ENCODE results near the gene ILRUN.

DNA sequence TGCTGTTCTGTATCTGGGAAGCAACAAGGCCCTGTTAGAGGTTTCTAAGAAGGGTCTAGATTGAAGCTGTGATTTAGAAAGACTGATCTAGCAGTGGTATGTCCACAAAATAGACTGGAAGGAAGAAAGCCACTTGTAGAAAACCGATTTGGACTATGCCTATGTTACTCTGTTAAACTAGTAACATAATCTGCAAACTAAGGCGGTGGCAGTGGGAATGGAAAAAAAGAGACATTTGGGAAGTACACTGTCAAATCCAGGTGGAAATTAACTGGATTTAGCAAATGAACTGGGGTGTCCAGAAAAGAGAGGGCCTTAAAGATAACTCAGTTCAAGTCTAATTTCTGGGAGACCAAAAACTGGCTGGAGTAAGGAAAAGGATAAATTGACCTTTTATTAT lies 11.6 kb downstream of the ILRUN start:
- TF ChIP-seq, protein P1, sequence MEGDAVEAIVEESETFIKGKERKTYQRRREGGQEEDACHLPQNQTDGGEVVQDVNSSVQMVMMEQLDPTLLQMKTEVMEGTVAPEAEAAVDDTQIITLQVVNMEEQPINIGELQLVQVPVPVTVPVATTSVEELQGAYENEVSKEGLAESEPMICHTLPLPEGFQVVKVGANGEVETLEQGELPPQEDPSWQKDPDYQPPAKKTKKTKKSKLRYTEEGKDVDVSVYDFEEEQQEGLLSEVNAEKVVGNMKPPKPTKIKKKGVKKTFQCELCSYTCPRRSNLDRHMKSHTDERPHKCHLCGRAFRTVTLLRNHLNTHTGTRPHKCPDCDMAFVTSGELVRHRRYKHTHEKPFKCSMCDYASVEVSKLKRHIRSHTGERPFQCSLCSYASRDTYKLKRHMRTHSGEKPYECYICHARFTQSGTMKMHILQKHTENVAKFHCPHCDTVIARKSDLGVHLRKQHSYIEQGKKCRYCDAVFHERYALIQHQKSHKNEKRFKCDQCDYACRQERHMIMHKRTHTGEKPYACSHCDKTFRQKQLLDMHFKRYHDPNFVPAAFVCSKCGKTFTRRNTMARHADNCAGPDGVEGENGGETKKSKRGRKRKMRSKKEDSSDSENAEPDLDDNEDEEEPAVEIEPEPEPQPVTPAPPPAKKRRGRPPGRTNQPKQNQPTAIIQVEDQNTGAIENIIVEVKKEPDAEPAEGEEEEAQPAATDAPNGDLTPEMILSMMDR (IDR thresholded peaks at IDR 0.05), result no peak
- TF ChIP-seq POLR2AphosphoS5 (IDR thresholded peaks at IDR 0.05; ENCODE audit: insufficient read depth in 1 of 2, low read depth in 1 of 2), result no peak
- no peak for TF ChIP-seq POLR2A (IDR thresholded peaks at IDR 0.05)
